ENCODE results near the gene ATG16L1. TPM values are rescaled to one million over a fixed set of nuclear protein-coding genes. Genes with fewer than 3 reads are reported as not detected.

Gene ATG16L1
- total RNA-seq, 4 donors from 2014 or later, result 38.6 to 77.2 (median 49.4) TPM

DNA sequence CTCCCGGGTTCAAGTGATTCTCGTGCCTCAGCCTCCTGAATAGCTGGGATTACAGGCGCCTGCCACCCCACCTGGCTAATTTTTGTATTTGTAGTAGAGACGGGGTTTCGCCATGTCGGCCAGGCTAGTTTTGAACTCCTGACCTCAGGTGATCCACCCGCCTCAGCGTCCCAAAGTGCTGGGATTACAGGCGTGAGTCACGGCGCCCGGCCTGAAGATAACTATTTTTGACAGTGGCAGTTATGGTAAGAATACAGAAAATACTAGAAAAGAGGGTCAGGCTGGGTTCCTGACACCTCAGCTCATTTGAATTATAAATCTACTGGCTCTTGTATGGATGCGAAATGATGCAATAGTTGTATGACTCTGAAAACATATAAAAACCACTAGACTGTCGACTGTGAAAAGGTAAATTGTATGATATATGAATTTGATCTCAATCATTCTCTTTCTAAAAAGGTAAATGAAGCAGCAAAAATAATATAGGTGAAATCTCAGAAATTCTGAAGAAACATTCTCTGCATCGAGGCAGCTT, 91.8 kb downstream of the ATG16L1 start:
- H3K4me3 ChIP-seq, result no peak overlapping the region
- H3K27me3 ChIP-seq, result peaks cover 5% of the 10 kb centered on the region
- TF ChIP-seq EP300 (IDR thresholded peaks at IDR 0.05) (no peak), CTCF (IDR thresholded peaks at IDR 0.05) (no peak), POLR2AphosphoS5 (IDR thresholded peaks at IDR 0.05) (no peak), POLR2A (IDR thresholded peaks at IDR 0.05) (no peak)
- WGBS, result 92% methylated on average over 15 of the region's 15 CpGs
- DNase-seq (ENCODE audit: low spot score in 2 of 2), result no peak
- H3K36me3 ChIP-seq, result no peaks in the 10 kb centered on the region
- no peaks in the 10 kb centered on the region for H3K9me3 ChIP-seq
- no peaks in the 10 kb centered on the region for H3K4me1 ChIP-seq
- no peak overlapping the region for H3K27ac ChIP-seq

Other genes starting within 250 kb of the ATG16L1 start
- 10 to 100 TPM; 14.4 to 25.0 (median 17.9) TPM for gene NGEF, start 238.4 kb upstream of the ATG16L1 start, total RNA-seq
- gene NEU2, start 219.0 kb upstream of the ATG16L1 start, total RNA-seq, result 10 to 100 TPM in 1 of 4 donors, 1 to 10 TPM in 3; 1.7 to 19.9 (median 5.8) TPM
- 10 to 100 TPM in 2 of 4 donors, 1 to 10 TPM in 2; 6.5 to 18.7 (median 11.5) TPM for gene INPP5D, start 191.3 kb upstream of the ATG16L1 start, total RNA-seq
- not detected for gene SAG, start 56.1 kb downstream of the ATG16L1 start, total RNA-seq
- gene DGKD, start 102.8 kb downstream of the ATG16L1 start, total RNA-seq, result 10 to 100 TPM in 2 of 4 donors, 1 to 10 TPM in 2; 7.0 to 55.4 (median 10.9) TPM